Skin of body (tissue), 2 donors: ENCODE measurements around the gene ADAMTSL1. TPM values are rescaled to one million over a fixed set of nuclear protein-coding genes. Genes with fewer than 3 reads are reported as not detected.

Experiments
- DNase-seq: peaks from one replicate; lab custom pipeline; 2025; lab: John Stamatoyannopoulos, UW
- total RNA-seq: library from RNA; depleted of rRNA; stranded (reverse); fragments of >200 nt; gene quantifications from one replicate; pipeline ENCODE4 v1.2.3, GENCODE V29; 2014

The ADAMTSL1 gene
- total RNA-seq, 1 donor from 2014 or later = 37.1 TPM

GRCh38 chr9:18660001-18660400 lies 186.0 kb downstream of the ADAMTSL1 start:
- no peak for DNase-seq

- DNase-seq = no peak
These were observed 188.4 kb downstream of the ADAMTSL1 start for GRCh38 chr9:18662320-18662719.

GRCh38 chr9:18665947-18666346 lies 192.0 kb downstream of the ADAMTSL1 start:
- DNase-seq = peak; percentile 41

- DNase-seq = peak; percentile 11
These were observed 192.4 kb downstream of the ADAMTSL1 start for GRCh38 chr9:18666348-18666747.

- DNase-seq = peak; percentile 30
These were observed 193.2 kb downstream of the ADAMTSL1 start for GRCh38 chr9:18666986-18667772.

- DNase-seq = no peak
These were observed 195.0 kb downstream of the ADAMTSL1 start for GRCh38 chr9:18668944-18669343.

- no peak for DNase-seq
These were observed 198.8 kb downstream of the ADAMTSL1 start for GRCh38 chr9:18672706-18673105.

GRCh38 chr9:18673179-18673578 lies 199.2 kb downstream of the ADAMTSL1 start:
- DNase-seq = no peak

GRCh38 chr9:18675332-18675731 lies 201.4 kb downstream of the ADAMTSL1 start:
- DNase-seq = peak; percentile 19

GRCh38 chr9:18675973-18676372 lies 202.0 kb downstream of the ADAMTSL1 start:
- no peak for DNase-seq

GRCh38 chr9:18676525-18676924 lies 202.6 kb downstream of the ADAMTSL1 start:
- DNase-seq = no peak

- peak; percentile 60 for DNase-seq
These were observed 205.1 kb downstream of the ADAMTSL1 start for GRCh38 chr9:18678821-18679590.

GRCh38 chr9:18682907-18683306 lies 209.0 kb downstream of the ADAMTSL1 start:
- DNase-seq = no peak

- DNase-seq = no peak
These were observed 209.4 kb downstream of the ADAMTSL1 start for GRCh38 chr9:18683312-18683711.

GRCh38 chr9:18683851-18684250 lies 209.9 kb downstream of the ADAMTSL1 start:
- DNase-seq = no peak

- no peak for DNase-seq
These were observed 210.8 kb downstream of the ADAMTSL1 start for GRCh38 chr9:18684593-18685317.

- peak; percentile 65 for DNase-seq
These were observed 214.9 kb downstream of the ADAMTSL1 start for GRCh38 chr9:18688581-18689565.

GRCh38 chr9:18689921-18690320 lies 216.0 kb downstream of the ADAMTSL1 start:
- peak; percentile 94 for DNase-seq

- no peak for DNase-seq
These were observed 218.3 kb downstream of the ADAMTSL1 start for GRCh38 chr9:18692268-18692667.

GRCh38 chr9:18692962-18693361 lies 219.0 kb downstream of the ADAMTSL1 start:
- DNase-seq = no peak
